Body of pancreas (tissue), 4 donors: ENCODE measurements around the gene NPAT. TPM values are rescaled to one million over a fixed set of nuclear protein-coding genes. Genes with fewer than 3 reads are reported as not detected.
"Not testable (repeated sequence)": the region's sequence is repeated elsewhere in the genome, so short reads cannot be mapped to it uniquely, and the experiment has no call there.

Source experiments
- ATAC-seq: fragments of 150-250 bp; one replicate; pipeline ENCODE4 v1.9.1; 2016
- DNase-seq, 4 donors: peaks; one replicate each; pipeline ENCODE4 v3.0.0-alpha.2; 2019
- H3K27ac ChIP-seq, 4 donors: fragments of 200-600 bp; sonication (generic); 1 replicate in 3 of 4; 2 replicates in 1 of 4; pipeline versions ENCODE4 v1.5.1 to v1.6.1; 2016 to 2019; ENCODE audit warnings: mild to moderate bottlenecking in 1 of 4, mixed read lengths in 1 of 4, moderate library complexity in 1 of 4
- H3K27me3 ChIP-seq, 2 donors: fragments of 200-600 bp; sonication (generic); one replicate each; pipeline ENCODE4 v1.6.0; 2016; ENCODE audit warnings: mild to moderate bottlenecking in 1 of 2
- H3K36me3 ChIP-seq, 2 donors: fragments of 200-600 bp; sonication (generic); replicated peaks in 1 of 2; 2 replicates each; pipeline ENCODE4 v1.5.1; 2016; ENCODE audit warnings: low read depth in 2 of 2; ENCODE audit not compliant: insufficient read depth in 1 of 2
- H3K4me1 ChIP-seq: fragments of 200-600 bp; sonication (generic); one replicate; pipeline ENCODE4 v1.6.0; 2016
- H3K4me3 ChIP-seq, 2 donors: fragments of 200-600 bp; sonication (generic); 1 replicate in 1 of 2; 2 replicates in 1 of 2; pipeline ENCODE4 v1.5.1; 2016 to 2019
- H3K9me3 ChIP-seq, 3 donors: fragments of 200-600 bp; sonication (generic); 1 replicate in 2 of 3; 2 replicates in 1 of 3; pipeline ENCODE4 v1.5.1; 2016
- POLR2A ChIP-seq, 3 donors: fragments of 450-650 bp; IDR thresholded peaks; one replicate each; pipeline ENCODE4 v1.6.1; 2016; ENCODE audit warnings: antibody characterized with exemption in 3 of 3, mild to moderate bottlenecking in 2 of 3
- WGBS, 2 donors: methylation state at CpG; one replicate each; pipeline ENCODE4 v1.1.5; 2017; 5-methylcytosine and 5-hydroxymethylcytosine counted together
- intact Hi-C: fragments of 100-400 bp; cut with DNase I; formaldehyde crosslinking; loops from one replicate; pipeline ENCODE4 v1.15.1; 2023
- total RNA-seq, 2 donors: library from RNA; depleted of rRNA; stranded (reverse); fragments of >200 nt; gene quantifications; one replicate each; pipeline ENCODE4 v1.1.0, GENCODE V29; 2016
- TF ChIP-seq, protein P1 (sequence below), 7 experiments: fragments of 450-650 bp in 4 of 7; fragments of 200-600 bp in 3 of 7; sonication (generic) in 3 of 7; IDR thresholded peaks; one replicate each; pipeline ENCODE4 v1.5.1; 2016 to 2019; ENCODE audit warnings: antibody characterized with exemption in 7 of 7

NPAT gene
- total RNA-seq, 2 donors from 2014 or later: 8.6 to 12.2 TPM

- WGBS, 2 donors: 68 to 70% methylated on average over 5 of the region's 5 CpGs
- no peak for DNase-seq
- ATAC-seq: no peak
- Histone ChIP-seq H3K4me1 (peaks cover 58% of the 10 kb centered on the region), H3K36me3 (no peaks in the 10 kb centered on the region), H3K9me3 (no peaks in the 10 kb centered on the region), H3K27ac (peak overlapping the region in 1 of 4 donors; percentile 25), H3K27me3 (no peaks in the 10 kb centered on the region), H3K4me3 (no peak overlapping the region)
- TF ChIP-seq POLR2A (IDR thresholded peaks at IDR 0.05): no peak
- TF ChIP-seq, protein P1, sequence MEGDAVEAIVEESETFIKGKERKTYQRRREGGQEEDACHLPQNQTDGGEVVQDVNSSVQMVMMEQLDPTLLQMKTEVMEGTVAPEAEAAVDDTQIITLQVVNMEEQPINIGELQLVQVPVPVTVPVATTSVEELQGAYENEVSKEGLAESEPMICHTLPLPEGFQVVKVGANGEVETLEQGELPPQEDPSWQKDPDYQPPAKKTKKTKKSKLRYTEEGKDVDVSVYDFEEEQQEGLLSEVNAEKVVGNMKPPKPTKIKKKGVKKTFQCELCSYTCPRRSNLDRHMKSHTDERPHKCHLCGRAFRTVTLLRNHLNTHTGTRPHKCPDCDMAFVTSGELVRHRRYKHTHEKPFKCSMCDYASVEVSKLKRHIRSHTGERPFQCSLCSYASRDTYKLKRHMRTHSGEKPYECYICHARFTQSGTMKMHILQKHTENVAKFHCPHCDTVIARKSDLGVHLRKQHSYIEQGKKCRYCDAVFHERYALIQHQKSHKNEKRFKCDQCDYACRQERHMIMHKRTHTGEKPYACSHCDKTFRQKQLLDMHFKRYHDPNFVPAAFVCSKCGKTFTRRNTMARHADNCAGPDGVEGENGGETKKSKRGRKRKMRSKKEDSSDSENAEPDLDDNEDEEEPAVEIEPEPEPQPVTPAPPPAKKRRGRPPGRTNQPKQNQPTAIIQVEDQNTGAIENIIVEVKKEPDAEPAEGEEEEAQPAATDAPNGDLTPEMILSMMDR (IDR thresholded peaks at IDR 0.05): no peak
- intact Hi-C loops: no loop called here
Observed at GRCh38 chr11:108125096-108125495, 97.3 kb downstream of the NPAT start.

DNA sequence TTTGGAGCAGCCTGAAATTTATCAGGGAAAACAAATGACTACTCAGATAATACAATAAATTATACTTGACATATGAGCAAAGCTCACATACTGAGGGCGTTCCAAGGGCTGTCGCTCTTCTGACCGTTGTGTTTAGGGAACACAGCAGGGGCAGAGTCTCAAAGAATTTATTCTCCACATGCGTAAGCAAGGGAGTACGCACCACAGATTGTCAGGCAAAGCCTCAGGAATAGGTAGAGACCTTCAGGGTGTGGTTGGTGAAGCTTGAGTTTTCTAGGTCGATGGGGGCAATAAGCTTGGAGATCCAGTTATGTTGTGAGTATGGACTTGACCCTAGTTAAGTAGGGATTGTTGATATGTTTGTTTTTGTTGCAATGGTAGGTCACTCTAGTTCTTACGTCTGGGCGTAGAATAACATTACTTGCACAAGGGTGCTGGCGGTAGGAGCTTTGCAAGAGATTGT, 100.2 kb downstream of the NPAT start:
- DNase-seq: peak; percentile 35 to 53 (median 44)
- intact Hi-C loops: no loop called here
- WGBS, 2 donors: 11% methylated on average over 9 of the region's 9 CpGs

GRCh38 chr11:108121274-108122155, 100.9 kb downstream of the NPAT start, which contains the start of gene ACAT1:
Gene ACAT1 (plus strand): TSS chr11:108121567. CDS start chr11:108121607, 40 bp downstream.
- Histone ChIP-seq H3K4me3 (peak within 1 kb of the TSS; percentile 64 to 72), H3K4me1 (peaks cover 47% of the 10 kb centered on the region), H3K9me3 (no peaks in the 10 kb centered on the region), H3K27me3 (no peaks in the 10 kb centered on the region), H3K27ac (peak within 1 kb of the TSS; percentile 92 to 98 (median 96)), H3K36me3 (no peaks in the 10 kb centered on the region)
- intact Hi-C loops: no loop called here
- DNase-seq (peak; percentile 97 to 99 (median 98)), ATAC-seq (peak; percentile 93)
- 0 to 1% methylated on average over 25 to 73 of the region's 73 CpGs for WGBS, 2 donors
- TF ChIP-seq POLR2A (IDR thresholded peaks at IDR 0.05): peak; percentile 97 to 98 (median 98)
- TF ChIP-seq, protein P1 (IDR thresholded peaks at IDR 0.05): peak in 6 of 7 experiments; percentile 22 to 67 (median 56)

More for the DNA sequence above, 100.2 kb downstream of the NPAT start:
- Histone ChIP-seq H3K4me1 (peaks cover 47% of the 10 kb centered on the region), H3K27ac (peak overlapping the region; percentile 92 to 98 (median 96)), H3K4me3 (peak overlapping the region; percentile 64 to 72), H3K9me3 (no peaks in the 10 kb centered on the region), H3K27me3 (no peaks in the 10 kb centered on the region), H3K36me3 (no peaks in the 10 kb centered on the region)
- TF ChIP-seq, protein P1 (IDR thresholded peaks at IDR 0.05): no peak
- no peak for TF ChIP-seq POLR2A (IDR thresholded peaks at IDR 0.05)
- ATAC-seq: peak; percentile 43

DNA sequence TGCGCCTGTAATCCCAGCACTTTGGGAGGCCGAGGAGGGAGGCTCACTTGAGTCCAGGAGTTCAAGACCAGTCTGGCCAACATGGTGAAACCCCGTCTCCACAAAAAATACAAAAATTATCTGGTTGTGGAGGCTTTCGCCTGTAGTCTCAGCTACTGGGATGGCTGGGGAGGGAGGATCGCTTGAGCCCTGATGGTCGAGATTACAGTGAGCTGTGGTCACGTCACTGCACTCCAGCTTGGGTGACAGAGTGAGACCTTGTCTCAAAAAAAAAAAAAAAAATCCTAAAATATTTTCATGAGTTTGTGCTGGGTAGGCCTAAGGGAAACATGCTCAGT, 101.5 kb downstream of the NPAT start:
- H3K4me3 ChIP-seq, ATAC-seq, H3K9me3 ChIP-seq, intact Hi-C loops, DNase-seq, H3K27me3 ChIP-seq, H3K36me3 ChIP-seq: not testable (repeated sequence)
- 46 to 58% methylated on average over 7 of the region's 7 CpGs for WGBS, 2 donors
- Histone ChIP-seq H3K4me1 (peaks cover 48% of the 10 kb centered on the region), H3K27ac (peak overlapping the region in 3 of 4 donors; percentile 96 to 98 (median 97))

- no peak for ATAC-seq
- Histone ChIP-seq H3K27ac (no peak overlapping the region), H3K36me3 (no peaks in the 10 kb centered on the region), H3K9me3 (no peaks in the 10 kb centered on the region), H3K27me3 (no peaks in the 10 kb centered on the region), H3K4me3 (no peak overlapping the region), H3K4me1 (peaks cover 33% of the 10 kb centered on the region)
- TF ChIP-seq, protein P1 (IDR thresholded peaks at IDR 0.05): peak in 6 of 7 experiments; percentile 53 to 64 (median 60)
- TF ChIP-seq POLR2A (IDR thresholded peaks at IDR 0.05): no peak
- intact Hi-C loops: no loop called here
- no peak for DNase-seq
Observed at GRCh38 chr11:108117746-108118371, 104.6 kb downstream of the NPAT start.
